ENCODE results near the gene SKAP2.

SKAP2 gene, protein sequence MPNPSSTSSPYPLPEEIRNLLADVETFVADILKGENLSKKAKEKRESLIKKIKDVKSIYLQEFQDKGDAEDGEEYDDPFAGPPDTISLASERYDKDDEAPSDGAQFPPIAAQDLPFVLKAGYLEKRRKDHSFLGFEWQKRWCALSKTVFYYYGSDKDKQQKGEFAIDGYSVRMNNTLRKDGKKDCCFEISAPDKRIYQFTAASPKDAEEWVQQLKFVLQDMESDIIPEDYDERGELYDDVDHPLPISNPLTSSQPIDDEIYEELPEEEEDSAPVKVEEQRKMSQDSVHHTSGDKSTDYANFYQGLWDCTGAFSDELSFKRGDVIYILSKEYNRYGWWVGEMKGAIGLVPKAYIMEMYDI

DNA sequence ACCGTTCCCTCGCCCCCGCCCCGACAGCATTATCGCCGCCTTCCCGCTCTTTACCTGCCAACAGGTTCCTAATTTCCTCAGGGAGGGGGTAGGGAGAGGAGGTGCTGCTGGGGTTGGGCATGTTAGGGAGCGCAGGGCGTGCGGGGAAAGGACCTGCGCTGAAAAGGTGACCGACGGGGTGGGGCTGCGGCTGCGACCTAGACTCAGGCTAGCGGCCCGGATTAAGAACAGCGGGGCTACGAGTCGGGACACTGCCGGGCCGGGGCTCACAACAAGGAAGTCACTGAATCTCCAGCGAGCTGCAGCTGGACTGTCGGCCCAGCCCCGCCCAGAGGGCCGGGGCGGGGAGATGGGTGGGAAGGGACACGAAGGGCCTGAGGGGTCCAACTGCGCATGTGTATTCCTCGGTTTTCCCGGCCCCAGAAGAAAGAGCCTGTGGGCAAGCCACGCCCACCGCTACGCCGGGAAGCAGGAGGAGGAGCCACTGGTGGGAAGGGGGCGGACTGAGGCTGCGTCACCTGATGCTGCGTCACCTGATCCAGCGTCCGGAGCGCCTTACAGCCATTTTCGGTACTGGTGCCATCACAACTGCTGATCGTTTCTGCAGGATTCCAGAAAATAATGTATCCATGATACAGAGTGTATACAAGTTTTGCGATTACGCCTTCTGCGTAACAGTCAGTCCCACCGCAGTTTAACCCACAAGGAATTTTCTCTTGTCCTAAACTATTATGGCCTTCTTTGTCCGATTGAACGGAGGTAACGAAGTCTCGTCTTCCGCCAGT, at the start of gene SKAP2:
Gene SKAP2 (minus strand): TSS at position 282 of the 785 bp plus-strand sequence. CDS start 161 bp downstream, at position 121.
- DNase-seq, result peak; percentile 98

DNA sequence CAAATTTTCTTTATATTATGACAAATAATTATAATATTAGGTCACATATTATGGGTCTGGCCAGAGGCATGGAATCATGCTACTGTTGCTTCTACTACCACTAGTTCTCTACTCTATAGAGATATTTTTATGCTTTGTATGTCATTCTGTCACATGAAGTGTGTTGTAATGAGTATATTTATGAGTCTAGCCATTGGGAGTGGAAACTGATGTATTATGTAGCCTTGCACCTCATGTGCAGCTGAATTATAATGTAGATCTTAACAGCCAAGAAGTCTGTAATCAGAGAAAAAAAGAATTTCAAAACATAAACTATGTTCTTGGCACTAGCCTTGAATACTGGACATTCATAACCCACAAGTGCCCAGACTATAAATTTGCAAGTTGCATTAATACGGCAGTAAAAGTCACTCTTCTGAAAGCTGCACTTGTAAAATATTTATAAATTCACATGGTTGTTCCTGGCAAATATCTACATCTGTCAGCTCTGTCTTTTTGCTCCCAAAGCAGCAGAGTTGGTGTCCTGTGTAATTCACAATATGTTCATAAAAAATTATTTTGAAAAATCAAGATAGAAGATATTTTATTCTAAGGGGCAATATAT, 48.6 kb upstream of the SKAP2 start:
- DNase-seq, result no peak

DNA sequence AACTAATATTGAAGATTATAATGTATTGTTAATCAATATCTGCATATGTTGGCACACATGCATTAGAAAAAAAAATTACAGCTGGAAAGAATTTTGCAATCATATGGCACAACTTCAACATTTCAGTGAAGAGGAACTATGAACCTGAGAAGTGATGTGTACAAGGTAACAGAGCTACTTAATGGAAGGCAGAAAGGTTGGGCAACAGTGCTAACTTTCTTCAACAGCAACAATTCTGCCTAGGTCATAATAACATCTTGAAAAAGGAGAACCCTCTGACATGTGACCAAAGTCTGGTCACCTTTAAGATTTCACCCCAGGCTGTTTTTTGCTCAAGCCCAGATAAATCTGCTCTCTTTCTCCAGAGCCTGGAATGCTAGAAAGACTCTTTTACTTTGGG, 47.9 kb upstream of the SKAP2 start:
- no peak for DNase-seq

DNA sequence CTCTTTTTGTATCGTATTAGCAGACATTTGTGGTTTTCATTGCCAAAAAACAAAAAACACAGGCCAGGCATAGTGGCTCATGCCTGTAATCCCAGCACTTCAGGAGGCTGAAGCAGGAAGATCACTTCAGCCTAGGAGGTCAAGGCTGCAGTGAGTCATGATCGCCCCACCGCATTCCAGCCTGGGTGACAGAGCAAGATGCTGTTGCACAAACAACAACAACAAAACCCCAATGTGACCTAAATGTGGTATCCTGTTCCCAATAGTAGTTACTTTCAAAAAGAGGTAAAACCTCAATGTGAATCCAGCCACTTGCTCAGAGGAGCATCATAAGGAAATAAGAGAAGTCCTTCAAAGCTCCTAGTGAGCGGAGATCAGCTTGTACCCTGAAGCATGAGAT, 45.8 kb upstream of the SKAP2 start:
- DNase-seq, result no peak

DNA sequence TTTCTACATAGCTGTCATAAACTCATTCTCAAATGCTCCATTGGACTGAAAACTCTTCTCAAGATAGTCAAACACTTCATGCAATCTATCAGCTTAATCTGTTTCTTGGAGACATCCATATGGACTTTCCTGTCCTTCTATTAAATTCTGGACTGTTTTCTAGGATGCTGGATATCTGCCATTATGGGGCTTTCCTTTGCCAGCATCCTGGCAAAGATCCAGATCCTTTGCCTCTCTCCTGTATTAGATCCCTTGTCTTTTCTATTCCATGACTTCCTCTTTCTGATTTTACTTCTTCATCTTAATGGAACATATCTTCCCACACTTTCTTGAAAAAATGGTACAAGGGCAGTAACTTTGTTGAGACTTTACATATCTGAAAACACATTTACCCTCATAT, 35.9 kb upstream of the SKAP2 start:
- no peak for DNase-seq

DNA sequence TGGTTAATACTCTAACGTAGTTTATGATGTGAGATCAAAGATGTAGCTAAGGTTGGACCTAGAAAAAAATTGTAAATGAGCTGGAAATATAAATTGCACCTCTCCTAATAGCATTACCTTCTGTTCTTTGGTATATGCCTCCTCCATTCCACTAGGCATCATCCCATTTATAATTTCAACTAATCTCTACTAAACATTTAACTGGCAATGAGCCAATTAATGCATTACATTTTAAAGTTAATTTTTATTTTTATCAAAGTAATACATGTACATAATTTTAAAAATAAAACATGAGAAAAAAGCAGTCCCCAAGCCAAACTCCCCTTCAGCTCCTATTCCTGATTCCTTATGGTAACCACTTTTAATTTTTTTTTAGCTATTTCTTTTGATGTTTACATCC, 35.1 kb upstream of the SKAP2 start:
- no peak for DNase-seq

DNA sequence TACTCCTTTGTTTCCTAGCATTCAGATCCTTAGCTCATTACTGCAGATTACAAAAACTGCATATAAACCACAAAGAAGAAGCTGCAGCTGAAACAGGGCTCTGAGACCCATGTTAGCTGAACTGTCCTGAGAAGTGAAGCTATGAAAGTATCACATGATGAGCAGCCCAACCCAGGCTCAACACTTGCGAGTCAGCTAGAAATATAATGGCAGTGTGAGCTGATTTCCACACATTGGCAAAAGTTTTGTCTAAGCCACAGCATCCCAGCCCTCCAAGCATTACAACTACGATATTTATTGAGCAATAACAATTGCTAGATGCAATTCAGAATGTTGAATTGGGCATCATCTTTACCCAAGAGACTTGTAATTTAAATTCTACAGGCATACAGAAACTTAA, 34.5 kb upstream of the SKAP2 start:
- DNase-seq, result no peak

DNA sequence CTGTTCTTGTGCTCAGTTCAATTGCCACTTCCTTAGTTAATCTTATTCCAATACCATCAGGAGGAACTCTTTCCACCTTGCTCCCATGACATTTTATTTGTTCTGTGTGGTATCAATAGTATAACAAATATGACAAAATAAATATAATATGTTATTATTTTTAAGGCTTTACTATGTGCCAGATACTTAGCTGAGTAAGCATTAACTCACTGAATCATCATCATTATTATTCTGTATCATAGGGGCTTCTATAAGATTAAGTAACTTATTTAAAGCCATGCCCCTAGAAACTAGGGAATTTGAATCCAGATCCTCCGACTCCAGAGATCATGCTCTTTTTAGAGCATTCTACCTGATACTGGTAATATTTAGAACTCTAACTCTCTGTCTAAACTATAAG, 33.5 kb upstream of the SKAP2 start:
- DNase-seq, result no peak

DNA sequence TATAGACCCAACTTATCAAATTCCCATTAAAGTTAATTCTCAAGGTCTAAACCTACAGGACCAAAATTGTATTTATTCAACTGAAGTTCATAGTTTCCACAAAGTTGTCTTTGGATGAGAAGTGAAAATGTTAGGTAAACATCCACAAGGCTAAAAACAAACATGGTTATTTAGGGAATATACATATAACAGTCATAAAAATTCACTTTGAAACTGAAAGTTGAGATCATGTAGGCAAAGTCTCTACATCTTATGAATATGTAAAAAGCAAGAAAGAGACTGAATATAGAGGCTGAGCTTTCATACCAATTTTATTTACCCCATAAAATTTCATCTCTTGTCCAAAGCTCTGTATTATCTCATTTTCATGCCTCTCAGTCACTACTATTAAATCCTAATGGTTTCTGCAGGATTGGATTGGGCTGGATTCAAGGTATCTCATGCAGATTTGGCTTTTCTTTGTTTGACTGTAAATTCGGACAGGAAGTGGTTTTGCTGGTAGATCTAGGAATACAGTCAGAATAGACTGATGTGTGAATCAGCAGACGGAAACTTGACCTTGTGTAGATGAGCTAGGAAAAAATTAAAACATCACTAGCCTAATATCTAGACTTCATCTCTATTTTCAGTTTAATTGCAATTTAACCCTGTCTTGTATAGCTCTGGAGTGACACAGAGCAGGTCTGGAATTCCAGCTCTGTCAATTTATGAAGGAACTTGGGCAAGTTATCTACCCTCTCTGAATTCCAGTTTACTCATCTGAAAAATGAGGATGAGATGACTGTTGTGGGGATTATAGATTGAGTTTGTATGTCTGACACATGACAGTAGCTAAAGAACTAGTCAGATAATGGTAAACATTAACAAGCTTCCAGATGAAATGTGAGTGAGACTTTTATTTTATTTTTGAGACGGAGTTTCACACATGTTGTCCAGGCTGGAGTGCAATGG, 27.3 kb upstream of the SKAP2 start:
- no peak for DNase-seq

DNA sequence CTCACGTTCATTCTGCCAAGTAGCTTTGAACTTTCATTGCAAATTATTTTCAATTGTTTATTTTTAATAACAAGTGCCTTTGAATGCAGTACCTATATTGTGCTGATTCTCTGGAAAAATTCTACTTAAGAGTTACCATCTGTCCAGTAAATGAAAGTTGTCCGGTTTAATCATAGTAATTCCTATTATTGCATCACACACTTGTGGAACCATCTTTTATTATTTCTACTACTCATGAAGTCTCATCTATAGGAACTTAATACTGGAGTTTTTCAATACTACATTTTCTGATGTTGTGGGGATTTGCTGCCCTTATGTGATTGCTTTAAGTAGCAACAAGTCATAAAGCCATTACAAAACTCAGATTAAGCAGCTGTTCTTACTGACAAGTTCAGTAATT, 16.5 kb upstream of the SKAP2 start:
- no peak for DNase-seq

DNA sequence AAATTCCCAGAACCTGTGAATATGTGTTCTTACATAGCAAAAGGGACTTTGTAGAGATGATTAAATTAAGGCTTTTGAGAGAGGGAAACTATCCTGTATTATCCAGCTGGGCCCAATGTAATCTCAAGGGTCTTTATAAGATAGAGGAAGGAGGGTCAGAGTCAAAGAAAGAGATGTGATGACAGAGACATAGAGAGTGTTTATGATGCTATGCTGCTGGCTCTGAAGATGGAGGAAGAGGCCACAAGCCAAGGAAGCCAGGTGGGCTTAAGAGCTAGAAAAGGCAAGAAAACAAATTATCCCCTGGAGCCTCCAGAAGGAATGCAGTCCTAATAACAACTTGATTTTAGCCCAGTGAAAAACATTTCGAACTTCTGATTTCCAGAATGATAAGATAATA, 15.3 kb upstream of the SKAP2 start:
- DNase-seq, result no peak

DNA sequence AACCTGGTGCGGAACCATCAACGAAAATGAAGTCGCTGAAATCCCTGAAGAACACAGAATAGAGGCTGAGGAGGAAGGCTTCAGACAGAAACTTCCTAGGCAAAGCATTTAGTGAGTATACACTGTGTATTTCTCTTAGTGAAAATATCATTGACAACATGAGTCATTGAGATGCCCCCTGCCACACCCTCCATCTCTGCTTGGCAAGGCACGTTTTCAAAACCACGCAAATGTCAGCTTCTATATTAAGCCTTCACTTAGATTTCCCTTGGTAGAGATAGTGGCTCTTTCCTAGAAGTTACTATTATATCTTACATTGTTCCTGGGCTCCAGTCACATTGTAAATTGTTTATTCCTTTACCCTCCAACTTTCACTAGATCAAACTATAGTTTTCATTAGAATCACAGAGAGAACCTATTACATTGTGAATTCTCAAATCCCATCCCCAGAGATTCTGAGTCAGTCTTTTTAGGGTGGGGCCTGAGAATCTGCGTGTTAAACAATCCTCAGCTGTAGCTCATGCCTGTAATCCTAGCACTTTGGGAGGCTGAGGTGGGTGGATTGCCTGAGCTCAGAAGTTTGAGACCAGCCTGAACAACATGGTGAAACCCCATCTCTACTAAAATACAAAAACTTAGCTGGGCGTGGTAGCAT, 4.6 kb upstream of the SKAP2 start:
- no peak for DNase-seq

DNA sequence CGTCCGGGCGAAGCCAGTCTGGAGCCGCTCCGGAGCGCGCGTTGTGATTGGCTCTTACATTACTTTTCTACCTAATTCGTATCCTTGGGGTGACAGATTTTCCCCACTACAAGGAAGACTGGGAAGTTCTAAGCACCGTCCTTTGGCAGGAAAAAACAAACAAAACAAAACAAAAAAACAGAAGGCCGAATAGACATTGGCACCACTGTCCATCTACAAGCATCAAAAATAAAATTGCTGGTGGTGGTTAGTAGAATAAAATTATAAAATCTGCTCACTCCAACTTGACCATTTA, 651 bp upstream of the SKAP2 start:
- peak; percentile 87 for DNase-seq

DNA sequence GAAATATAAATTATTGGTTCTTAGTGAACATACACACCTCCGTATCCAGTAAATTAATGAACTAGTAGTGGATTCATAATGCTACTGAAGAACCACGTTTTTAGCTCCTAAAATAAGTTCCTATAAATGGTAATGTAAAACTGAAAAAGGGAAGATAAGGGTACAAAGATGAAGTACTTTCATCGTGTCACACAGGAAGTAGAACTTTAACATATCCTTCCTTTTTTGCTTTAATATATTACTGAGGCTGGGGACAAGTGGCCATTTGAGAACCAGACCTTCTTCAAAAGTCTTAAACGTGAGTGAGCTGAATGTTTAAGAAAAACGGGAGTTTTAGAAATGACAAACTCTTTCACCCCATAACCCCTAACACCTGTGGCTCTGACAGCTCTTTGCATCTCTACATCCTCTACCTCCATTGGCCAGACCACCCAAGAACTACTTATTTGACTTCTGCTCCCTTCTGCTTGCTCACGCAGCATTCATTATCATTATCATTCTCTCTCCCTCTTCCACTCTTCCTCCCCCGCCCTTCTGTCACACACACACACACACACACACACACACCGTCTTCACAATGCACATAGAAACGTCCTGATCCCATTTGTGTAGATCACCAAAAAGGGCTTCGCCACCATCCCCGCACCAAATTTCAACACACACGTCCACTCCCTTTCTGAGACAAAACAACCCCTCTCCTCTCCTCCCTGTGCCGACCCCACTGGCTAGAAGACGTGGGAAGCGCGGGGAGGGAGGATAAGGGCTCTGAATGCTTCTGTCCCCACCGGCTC, 677 bp downstream of the SKAP2 start:
- peak; percentile 31 for DNase-seq

DNA sequence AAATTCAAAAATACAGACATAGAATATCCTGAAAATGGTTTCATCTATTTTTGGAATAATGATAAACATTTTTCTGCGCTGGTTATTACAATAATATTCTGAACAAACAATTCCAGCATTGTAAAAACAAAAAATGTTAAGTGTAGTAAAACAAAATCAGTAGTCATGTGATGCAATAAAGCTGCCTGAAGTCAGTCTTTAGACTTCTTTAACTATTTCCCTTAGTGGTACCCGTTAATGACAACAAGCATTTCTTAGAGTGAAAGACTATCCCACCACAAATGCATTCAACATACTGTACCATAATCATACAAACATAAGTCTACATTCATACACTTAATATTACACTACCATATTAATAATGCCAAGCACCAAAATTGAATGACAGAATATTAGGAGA, 1.6 kb downstream of the SKAP2 start:
- no peak for DNase-seq

DNA sequence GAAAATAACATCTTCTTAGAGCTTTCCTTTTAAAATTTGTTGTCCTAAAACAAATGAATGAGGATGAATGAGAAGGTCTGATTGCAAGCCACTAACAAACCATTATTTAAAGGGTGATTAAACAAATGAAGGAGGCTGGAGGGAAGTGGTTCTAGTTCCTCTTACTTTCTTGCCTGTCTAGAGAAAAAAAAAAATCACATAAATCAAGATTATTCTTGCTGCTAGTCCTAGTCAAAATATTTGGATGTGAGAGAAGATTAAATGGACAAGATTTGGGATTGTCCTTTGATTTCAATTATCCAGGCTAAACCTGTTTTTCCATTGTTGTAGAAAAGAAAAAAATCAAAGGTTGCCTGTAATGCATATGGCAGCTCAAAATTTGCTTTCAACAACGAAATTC, 3.3 kb downstream of the SKAP2 start:
- DNase-seq, result no peak

DNA sequence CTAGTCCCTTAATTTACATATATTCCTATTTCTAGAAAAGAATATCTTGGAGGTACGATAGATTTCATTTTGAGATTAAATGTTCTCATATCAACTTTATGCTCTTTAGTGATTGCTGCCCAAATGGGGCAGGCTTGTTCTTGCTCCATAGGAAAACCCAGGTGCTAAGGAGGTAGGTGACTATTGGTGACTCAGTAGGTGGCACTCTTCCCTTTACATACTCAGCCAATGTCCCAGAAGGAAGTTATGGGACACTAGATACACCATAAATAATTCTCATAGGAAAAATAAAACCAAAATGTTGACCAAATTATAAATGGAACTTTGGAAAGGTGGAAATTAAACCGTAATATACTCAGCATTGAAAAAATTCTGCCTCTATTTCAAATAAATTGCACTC, 4.0 kb downstream of the SKAP2 start:
- DNase-seq, result peak; percentile 17

DNA sequence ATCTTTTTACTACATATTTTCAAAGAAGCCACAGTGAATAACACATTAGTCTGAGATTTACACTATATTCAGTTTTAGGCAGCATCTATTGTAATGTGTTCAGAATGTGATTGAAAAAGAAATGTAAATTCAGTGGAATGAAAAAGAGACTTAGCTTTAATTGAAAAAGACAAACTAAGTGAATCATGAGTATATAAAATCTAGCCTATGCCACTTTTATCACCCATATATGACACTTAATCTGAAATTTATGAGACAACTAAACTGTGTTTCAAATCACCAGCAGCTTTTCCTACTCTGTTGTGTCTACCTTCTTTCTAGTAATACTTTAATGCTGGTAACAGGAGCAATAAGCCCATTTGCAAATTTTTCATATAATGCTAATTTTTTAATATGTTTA, 4.7 kb downstream of the SKAP2 start:
- no peak for DNase-seq

DNA sequence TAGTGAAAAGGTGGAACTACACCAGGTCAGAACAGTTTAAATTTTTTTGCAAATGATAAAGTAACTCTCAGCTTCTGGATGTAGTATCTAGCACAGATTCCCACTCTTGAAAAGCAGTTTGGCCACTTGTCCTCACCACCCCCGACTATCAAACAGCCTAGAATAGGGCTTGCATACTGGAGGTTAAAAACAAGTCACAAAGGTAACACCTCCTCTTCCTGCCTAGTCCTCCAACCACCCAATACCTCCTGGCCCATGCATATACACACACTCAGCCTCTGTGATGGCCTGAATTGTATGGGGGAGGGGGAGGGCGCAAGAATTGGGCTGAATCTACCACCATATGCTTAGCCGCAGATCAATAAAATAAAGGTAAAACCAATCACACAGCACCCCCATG, 5.7 kb downstream of the SKAP2 start:
- DNase-seq, result no peak

DNA sequence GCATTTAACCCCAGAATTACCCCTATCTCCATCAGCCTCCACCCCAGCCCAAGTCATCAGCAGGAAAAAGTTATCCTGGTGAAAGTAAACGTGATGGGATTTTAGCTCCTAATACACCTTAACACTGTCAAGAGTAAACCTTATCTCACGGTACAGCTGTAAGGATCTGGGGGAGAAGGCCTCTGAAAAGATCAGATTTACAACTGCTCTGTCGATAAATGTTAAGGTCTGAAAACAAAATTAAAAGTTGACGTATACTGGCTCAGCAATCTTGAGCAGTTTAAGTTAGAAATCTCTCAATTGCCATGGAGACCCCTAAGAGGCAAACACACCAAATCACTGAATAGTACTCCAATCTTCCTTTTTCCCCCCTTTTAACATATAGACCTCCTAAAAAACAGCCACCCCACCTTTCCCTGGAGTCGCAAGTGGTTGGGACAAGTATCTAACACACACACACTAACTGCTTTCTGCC, 6.1 kb downstream of the SKAP2 start:
- no peak for DNase-seq

DNA sequence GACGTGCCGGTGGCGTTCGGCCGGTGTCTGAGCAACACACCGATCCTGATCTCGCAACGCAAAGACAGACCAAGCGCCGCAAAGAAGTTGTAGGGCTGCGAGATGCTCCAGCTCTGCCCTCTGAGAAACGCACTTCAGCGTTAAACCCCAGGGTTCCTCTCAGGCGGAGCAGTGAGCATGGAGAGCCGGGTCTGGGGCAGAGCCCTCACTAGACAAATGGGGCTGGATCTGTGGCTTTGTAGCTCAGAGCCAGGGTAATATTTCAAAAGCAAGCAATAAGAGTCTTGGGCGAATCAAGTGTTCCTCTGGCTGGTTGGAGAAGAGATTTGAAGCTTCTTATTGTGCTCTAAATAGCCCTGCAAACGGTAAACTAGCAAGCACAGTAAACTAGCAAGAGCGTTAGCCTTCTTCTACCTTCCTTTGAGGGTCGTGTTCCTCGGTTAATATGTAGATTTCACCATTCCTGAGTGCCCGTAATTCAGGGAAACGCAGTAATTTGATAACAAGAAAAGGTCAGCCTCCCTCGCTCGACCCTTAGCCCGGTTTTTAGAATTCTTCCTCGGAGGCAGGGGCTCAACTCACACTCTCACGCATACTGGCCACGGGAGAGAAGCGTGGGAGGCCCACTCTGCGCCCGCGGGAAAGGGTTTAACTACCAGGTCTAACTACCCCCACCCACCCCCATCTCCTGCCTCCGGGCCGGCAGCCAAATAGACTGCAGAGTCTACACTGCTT, 6.7 kb downstream of the SKAP2 start:
- DNase-seq, result no peak

Measured in DMS 273 treated with DMSO at 0.1 percent for 48 hours (cell line).